Frontal cortex (tissue), 4 donors: Measurements from ENCODE around the gene CCKAR. TPM values are rescaled to one million over a fixed set of nuclear protein-coding genes. Genes with fewer than 3 reads are reported as not detected.
A peak's percentile ranks its signal among the peaks of the same experiment; 100 is the strongest.

Source experiments
- DNase-seq, 2 donors: peaks; one replicate each; pipeline ENCODE4 v3.0.0; 2012; ENCODE audit warnings: low spot score in 2 of 2
- FAIRE-seq: peaks from 2 replicates; lab custom pipeline; 2012; peaks lifted over from hg19 to GRCh38; lab: Jason Lieb, UNC
- total RNA-seq: library from RNA; depleted of rRNA; stranded (reverse); fragments of >200 nt; gene quantifications from one replicate; pipeline ENCODE4 v1.2.3, GENCODE V29; 2014
- donor health status: control.
- donor health status: control.
- donor health status: control.

The CCKAR gene
- total RNA-seq, 1 donor from 2014 or later: not detected

GRCh38 chr4:26464420-26465095 is 25.7 kb downstream of the CCKAR start:
- FAIRE-seq: no peak

GRCh38 chr4:26463386-26463785 is 26.9 kb downstream of the CCKAR start:
- FAIRE-seq: no peak
- DNase-seq: no peak

More at GRCh38 chr4:26464420-26465095, 25.7 kb downstream of the CCKAR start:
- DNase-seq: no peak

- FAIRE-seq (no peak), DNase-seq (no peak)
Observed at GRCh38 chr4:26462874-26463273, 27.4 kb downstream of the CCKAR start.

- DNase-seq: no peak
- FAIRE-seq: no peak
Observed at GRCh38 chr4:26459756-26460530, 30.3 kb downstream of the CCKAR start.

- DNase-seq (peak in 1 of 2 donors; percentile 47), FAIRE-seq (no peak)
Observed at GRCh38 chr4:26459054-26459755, 31.1 kb downstream of the CCKAR start.

- DNase-seq (no peak), FAIRE-seq (no peak)
Observed at GRCh38 chr4:26458157-26458561, 32.1 kb downstream of the CCKAR start.

GRCh38 chr4:26457412-26457811 is 32.9 kb downstream of the CCKAR start:
- FAIRE-seq: no peak
- no peak for DNase-seq

- FAIRE-seq (no peak), DNase-seq (no peak)
Observed at GRCh38 chr4:26455571-26455970, 34.7 kb downstream of the CCKAR start.

GRCh38 chr4:26454961-26455360 is 35.3 kb downstream of the CCKAR start:
- no peak for FAIRE-seq
- DNase-seq: no peak

GRCh38 chr4:26452565-26453531 is 37.4 kb downstream of the CCKAR start:
- no peak for DNase-seq
- no peak for FAIRE-seq

- DNase-seq: no peak
- no peak for FAIRE-seq
Observed at GRCh38 chr4:26451597-26451996, 38.7 kb downstream of the CCKAR start.

GRCh38 chr4:26450418-26450817 is 39.9 kb downstream of the CCKAR start:
- DNase-seq (no peak), FAIRE-seq (no peak)

GRCh38 chr4:26447378-26447777 is 42.9 kb downstream of the CCKAR start:
- DNase-seq (no peak), FAIRE-seq (no peak)

GRCh38 chr4:26441771-26442170 is 48.5 kb downstream of the CCKAR start:
- FAIRE-seq: no peak
- no peak for DNase-seq

- DNase-seq (no peak), FAIRE-seq (no peak)
Observed at GRCh38 chr4:26441102-26441501, 49.2 kb downstream of the CCKAR start.

GRCh38 chr4:26434030-26434639 is 56.1 kb downstream of the CCKAR start:
- FAIRE-seq (no peak), DNase-seq (no peak)

GRCh38 chr4:26433556-26433955 is 56.7 kb downstream of the CCKAR start:
- no peak for FAIRE-seq
- DNase-seq: no peak

GRCh38 chr4:26432419-26432818 is 57.9 kb downstream of the CCKAR start:
- FAIRE-seq (no peak), DNase-seq (no peak)

- FAIRE-seq: no peak
- no peak for DNase-seq
Observed at GRCh38 chr4:26431461-26432180, 58.7 kb downstream of the CCKAR start.
